GM23338 (cell line): ENCODE data around the gene MIPEP. TPM values are rescaled to one million over a fixed set of nuclear protein-coding genes. Genes with fewer than 3 reads are reported as not detected.

Experiments
- ATAC-seq: fragments of 200-7000 bp; cut with Tn5 transposase; 3 replicates; pipeline ENCODE4 v1.9.1; 2020
- DNase-seq: peaks from one replicate; pipeline ENCODE4 v3.0.0-alpha.2; 2015; ENCODE audit warnings: low spot score
- H2AFZ ChIP-seq: fragments of 200-600 bp; sonication (generic); 2 replicates; pipeline ENCODE4 v1.8.0; 2016; ENCODE audit warnings: antibody characterized with exemption, mild to moderate bottlenecking, moderate library complexity
- H3F3A ChIP-seq: fragments of 200-600 bp; sonication (generic); replicated peaks from 2 replicates; pipeline ENCODE4 v1.8.0; 2017; ENCODE audit warnings: antibody characterized with exemption, mixed run types, low read depth
- H3K27ac ChIP-seq: fragments of 200-600 bp; sonication (generic); 2 replicates; pipeline ENCODE4 v1.6.1; 2016; ENCODE audit warnings: low read depth
- H3K27me3 ChIP-seq: fragments of 200-600 bp; sonication (generic); 2 replicates; pipeline ENCODE4 v1.8.0; 2016; ENCODE audit warnings: mild to moderate bottlenecking, mixed run types, moderate library complexity; ENCODE audit not compliant: insufficient read depth
- H3K36me3 ChIP-seq: fragments of 200-600 bp; sonication (generic); 2 replicates; pipeline ENCODE4 v1.8.0; 2016; ENCODE audit warnings: mild to moderate bottlenecking; ENCODE audit not compliant: insufficient read depth
- H3K4me1 ChIP-seq: fragments of 200-600 bp; sonication (generic); 2 replicates; pipeline ENCODE4 v1.8.0; 2016; ENCODE audit warnings: mild to moderate bottlenecking, moderate library complexity; ENCODE audit not compliant: insufficient read depth
- H3K4me2 ChIP-seq: fragments of 200-600 bp; sonication (generic); 2 replicates; pipeline ENCODE4 v1.7.1; 2017; ENCODE audit warnings: mixed run types
- H3K4me3 ChIP-seq: fragments of 200-600 bp; sonication (generic); 2 replicates; pipeline ENCODE4 v1.6.1; 2016; ENCODE audit warnings: mixed run types
- H3K79me2 ChIP-seq: fragments of 200-600 bp; sonication (generic); replicated peaks from 2 replicates; pipeline ENCODE4 v1.8.0; 2017; ENCODE audit warnings: mild to moderate bottlenecking; ENCODE audit not compliant: insufficient read depth
- H3K9me2 ChIP-seq: fragments of 200-600 bp; sonication (generic); 2 replicates; pipeline ENCODE4 v1.8.0; 2017; ENCODE audit not compliant: insufficient read depth
- H4K20me1 ChIP-seq: fragments of 200-600 bp; sonication (generic); replicated peaks from 2 replicates; pipeline ENCODE4 v1.8.0; 2017; ENCODE audit warnings: mild to moderate bottlenecking; ENCODE audit not compliant: insufficient read depth
- H3K27ac Mint-ChIP-seq: 2 replicates; pipeline ENCODE4 v1.8.0; 2020; ENCODE audit warnings: inconsistent platforms, mild to moderate bottlenecking, moderate library complexity, mixed read lengths
- H3K27me3 Mint-ChIP-seq: 3 replicates; pipeline ENCODE4 v1.8.0; 2022; ENCODE audit warnings: low read depth, mild to moderate bottlenecking, moderate library complexity, mixed read lengths, inconsistent platforms; ENCODE audit not compliant: insufficient read depth, poor library complexity
- H3K36me3 Mint-ChIP-seq: 3 replicates; pipeline ENCODE4 v1.8.0; 2021; ENCODE audit warnings: low read depth, mild to moderate bottlenecking, inconsistent platforms, moderate library complexity, mixed read lengths
- H3K4me1 Mint-ChIP-seq: 3 replicates; pipeline ENCODE4 v1.8.0; 2020; ENCODE audit warnings: mild to moderate bottlenecking, inconsistent platforms, mixed read lengths
- H3K4me3 Mint-ChIP-seq: 3 replicates; pipeline ENCODE4 v1.8.0; 2021; ENCODE audit warnings: moderate library complexity, mild to moderate bottlenecking, inconsistent platforms, mixed read lengths
- H3K9me3 Mint-ChIP-seq: 3 replicates; pipeline ENCODE4 v1.8.0; 2020; ENCODE audit warnings: moderate library complexity, mild to moderate bottlenecking, inconsistent platforms, mixed read lengths
- EZH2 ChIP-seq: fragments of 200-600 bp; sonication (generic); IDR thresholded peaks from one replicate; pipeline ENCODE4 v1.8.0; 2017; ENCODE audit warnings: antibody characterized with exemption, mild to moderate bottlenecking, low read depth; ENCODE audit not compliant: unreplicated experiment
- EZH2phosphoT487 ChIP-seq: fragments of 200-600 bp; sonication (generic); IDR thresholded peaks from one replicate; pipeline ENCODE4 v1.8.1; 2018; ENCODE audit warnings: antibody characterized with exemption; ENCODE audit not compliant: unreplicated experiment
- POLR2AphosphoS5 ChIP-seq: IDR thresholded peaks from 2 replicates; pipeline ENCODE4 v1.6.1; 2016; ENCODE audit warnings: antibody characterized with exemption, low read depth
- STAT1 ChIP-seq: IDR thresholded peaks from one replicate; pipeline ENCODE4 v1.6.1; 2016; ENCODE audit warnings: antibody characterized with exemption; ENCODE audit not compliant: unreplicated experiment
- ZNF114 ChIP-seq: fragments of 250-450 bp; sonication (Bioruptor Pico); IDR thresholded peaks from 2 replicates; pipeline ENCODE4 v1.5.0; 2020; ENCODE audit warnings: mild to moderate bottlenecking, moderate library complexity
- ZNF331 ChIP-seq: fragments of 250-450 bp; sonication (Bioruptor Pico); IDR thresholded peaks from 2 replicates; pipeline ENCODE4 v1.5.0; 2020; ENCODE audit warnings: low read depth, mild to moderate bottlenecking, moderate library complexity
- ZNF462 ChIP-seq: fragments of 250-450 bp; sonication (Bioruptor Pico); IDR thresholded peaks from 2 replicates; pipeline ENCODE4 v1.5.0; 2020; ENCODE audit warnings: mild to moderate bottlenecking, moderate library complexity
- polyA plus RNA-seq: library from polyadenylated mRNA; unstranded; fragments of >200 nt; fragmentation: Nextera tagmentation; extraction: Ambion mirVana; gene quantifications from 2 replicates; pipeline ENCODE4 v1.2.1, GENCODE V29; 2016
- total RNA-seq: library from RNA; depleted of rRNA; stranded (reverse); fragments of >200 nt; shearing (Covaris generic); gene quantifications from 2 replicates; pipeline ENCODE4 v1.2.3, GENCODE V29; 2014
- TF ChIP-seq, protein P1 (sequence below), 2 experiments: fragments of 200-600 bp in 1 of 2; sonication (generic) in 1 of 2; conservative IDR thresholded peaks; 2 replicates each; pipeline versions ENCODE4 v1.5.1 to v1.6.1; 2016 to 2017; ENCODE audit warnings: antibody characterized with exemption in 2 of 2, low read depth in 2 of 2, mild to moderate bottlenecking in 2 of 2, moderate library complexity in 1 of 2

The MIPEP gene
- total and polyA plus RNA-seq, 2 experiments from 2014 or later = 20.8 to 22.5 TPM

GRCh38 chr13:23725922-23726321, 163.3 kb downstream of the MIPEP start:
- Mint-ChIP-seq H3K27ac (no peak overlapping the region), H3K36me3 (no peaks in the 10 kb centered on the region), H3K4me3 (no peak overlapping the region), H3K4me1 (peaks cover 17% of the 10 kb centered on the region), H3K27me3 (peaks cover 1% of the 10 kb centered on the region), H3K9me3 (no peaks in the 10 kb centered on the region)
- H3K79me2 ChIP-seq = no peaks in the 10 kb centered on the region
- no peak overlapping the region for H3K4me3 ChIP-seq
- no peaks in the 10 kb centered on the region for H3F3A ChIP-seq
- H3K4me1 ChIP-seq = peaks cover 7% of the 10 kb centered on the region; the same call in 1 of the 2 replicates
- DNase-seq (no peak), ATAC-seq (no peak)
- H2AFZ ChIP-seq = no peak overlapping the region
- H3K4me2 ChIP-seq = no peak overlapping the region
- no peaks in the 10 kb centered on the region for H4K20me1 ChIP-seq
- H3K36me3 ChIP-seq = no peaks in the 10 kb centered on the region
- no peak overlapping the region for H3K27ac ChIP-seq
- H3K27me3 ChIP-seq = no peaks in the 10 kb centered on the region
- no peaks in the 10 kb centered on the region; the same call in 1 of the 2 replicates for H3K9me2 ChIP-seq
- TF ChIP-seq, protein P1, sequence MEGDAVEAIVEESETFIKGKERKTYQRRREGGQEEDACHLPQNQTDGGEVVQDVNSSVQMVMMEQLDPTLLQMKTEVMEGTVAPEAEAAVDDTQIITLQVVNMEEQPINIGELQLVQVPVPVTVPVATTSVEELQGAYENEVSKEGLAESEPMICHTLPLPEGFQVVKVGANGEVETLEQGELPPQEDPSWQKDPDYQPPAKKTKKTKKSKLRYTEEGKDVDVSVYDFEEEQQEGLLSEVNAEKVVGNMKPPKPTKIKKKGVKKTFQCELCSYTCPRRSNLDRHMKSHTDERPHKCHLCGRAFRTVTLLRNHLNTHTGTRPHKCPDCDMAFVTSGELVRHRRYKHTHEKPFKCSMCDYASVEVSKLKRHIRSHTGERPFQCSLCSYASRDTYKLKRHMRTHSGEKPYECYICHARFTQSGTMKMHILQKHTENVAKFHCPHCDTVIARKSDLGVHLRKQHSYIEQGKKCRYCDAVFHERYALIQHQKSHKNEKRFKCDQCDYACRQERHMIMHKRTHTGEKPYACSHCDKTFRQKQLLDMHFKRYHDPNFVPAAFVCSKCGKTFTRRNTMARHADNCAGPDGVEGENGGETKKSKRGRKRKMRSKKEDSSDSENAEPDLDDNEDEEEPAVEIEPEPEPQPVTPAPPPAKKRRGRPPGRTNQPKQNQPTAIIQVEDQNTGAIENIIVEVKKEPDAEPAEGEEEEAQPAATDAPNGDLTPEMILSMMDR (conservative IDR thresholded peaks at IDR 0.05; ENCODE audit: low read depth in 2 of 2) = no peak
- no peak for TF ChIP-seq ZNF114 (CRISPR knock-in tag)
- TF ChIP-seq EZH2 = no peak
- TF ChIP-seq ZNF331 (CRISPR knock-in tag) = no peak
- no peak for TF ChIP-seq STAT1
- TF ChIP-seq ZNF462 (CRISPR knock-in tag) = no peak
- TF ChIP-seq POLR2AphosphoS5 = no peak
- TF ChIP-seq EZH2phosphoT487 = no peak
